GM06990 (cell line): ENCODE results near the gene ACTN2.
A peak's percentile ranks its signal among the peaks of the same experiment; 100 is the strongest.

Experiments used
- DNase-seq: peaks from one replicate; pipeline ENCODE4 v3.0.0-alpha.2; 2011; ENCODE audit not compliant: insufficient read length; ENCODE audit errors: extremely low read depth
- H3K27me3 ChIP-seq: replicated peaks from 2 replicates; pipeline ENCODE4 v1.6.0; 2011; ENCODE audit warnings: low read length; ENCODE audit not compliant: control insufficient read depth, insufficient read depth
- H3K36me3 ChIP-seq: 2 replicates; pipeline ENCODE4 v1.5.1; 2011; ENCODE audit warnings: low read length; ENCODE audit not compliant: control insufficient read depth, insufficient read depth
- H3K4me3 ChIP-seq: replicated peaks from 2 replicates; pipeline ENCODE4 v1.5.1; 2011; ENCODE audit warnings: low read depth, mild to moderate bottlenecking, control low read depth, low read length
- TF ChIP-seq, protein P1 (sequence below): IDR thresholded peaks from 2 replicates; pipeline ENCODE4 v1.5.1; 2011; ENCODE audit warnings: low read length, control low read depth, mild to moderate bottlenecking, inconsistent platforms; ENCODE audit not compliant: insufficient read depth, poor library complexity, severe bottlenecking

The ACTN2 gene

DNA sequence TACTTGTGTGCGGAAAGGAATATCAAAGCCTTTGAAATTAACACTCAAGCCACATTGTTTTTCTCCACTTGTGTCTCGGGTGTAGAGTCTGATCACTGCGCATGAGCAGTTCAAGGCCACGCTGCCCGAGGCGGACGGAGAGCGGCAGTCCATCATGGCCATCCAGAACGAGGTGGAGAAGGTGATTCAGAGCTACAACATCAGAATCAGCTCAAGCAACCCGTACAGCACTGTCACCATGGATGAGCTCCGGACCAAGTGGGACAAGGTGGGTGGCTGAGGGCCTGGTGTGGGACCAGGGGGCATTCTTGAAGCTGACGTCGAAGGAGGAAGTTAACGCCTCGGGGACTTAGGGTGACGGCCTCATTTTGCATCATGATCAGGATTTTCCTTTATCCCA lies 65.1 kb downstream of the ACTN2 start:
- DNase-seq = no peak

GRCh38 chr1:236751935-236752334 lies 65.6 kb downstream of the ACTN2 start:
- TF ChIP-seq, protein P1, sequence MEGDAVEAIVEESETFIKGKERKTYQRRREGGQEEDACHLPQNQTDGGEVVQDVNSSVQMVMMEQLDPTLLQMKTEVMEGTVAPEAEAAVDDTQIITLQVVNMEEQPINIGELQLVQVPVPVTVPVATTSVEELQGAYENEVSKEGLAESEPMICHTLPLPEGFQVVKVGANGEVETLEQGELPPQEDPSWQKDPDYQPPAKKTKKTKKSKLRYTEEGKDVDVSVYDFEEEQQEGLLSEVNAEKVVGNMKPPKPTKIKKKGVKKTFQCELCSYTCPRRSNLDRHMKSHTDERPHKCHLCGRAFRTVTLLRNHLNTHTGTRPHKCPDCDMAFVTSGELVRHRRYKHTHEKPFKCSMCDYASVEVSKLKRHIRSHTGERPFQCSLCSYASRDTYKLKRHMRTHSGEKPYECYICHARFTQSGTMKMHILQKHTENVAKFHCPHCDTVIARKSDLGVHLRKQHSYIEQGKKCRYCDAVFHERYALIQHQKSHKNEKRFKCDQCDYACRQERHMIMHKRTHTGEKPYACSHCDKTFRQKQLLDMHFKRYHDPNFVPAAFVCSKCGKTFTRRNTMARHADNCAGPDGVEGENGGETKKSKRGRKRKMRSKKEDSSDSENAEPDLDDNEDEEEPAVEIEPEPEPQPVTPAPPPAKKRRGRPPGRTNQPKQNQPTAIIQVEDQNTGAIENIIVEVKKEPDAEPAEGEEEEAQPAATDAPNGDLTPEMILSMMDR = no peak
- DNase-seq = no peak
- H3K36me3 ChIP-seq = no peaks in the 10 kb centered on the region
- H3K27me3 ChIP-seq = peaks cover 1% of the 10 kb centered on the region; the same call in 1 of the 2 replicates
- H3K4me3 ChIP-seq = no peak overlapping the region

More for the DNA sequence above, 65.1 kb downstream of the ACTN2 start:
- TF ChIP-seq, protein P1 = no peak
- peaks cover 1% of the 10 kb centered on the region; the same call in 1 of the 2 replicates for H3K27me3 ChIP-seq
- H3K36me3 ChIP-seq = no peaks in the 10 kb centered on the region
- H3K4me3 ChIP-seq = no peak overlapping the region

GRCh38 chr1:236753516-236753915 lies 67.2 kb downstream of the ACTN2 start:
- peaks cover 1% of the 10 kb centered on the region; the same call in 1 of the 2 replicates for H3K27me3 ChIP-seq
- TF ChIP-seq, protein P1 = peak; percentile 30
- DNase-seq = no peak
- H3K4me3 ChIP-seq = no peak overlapping the region
- H3K36me3 ChIP-seq = no peaks in the 10 kb centered on the region

GRCh38 chr1:236753964-236754363 lies 67.7 kb downstream of the ACTN2 start:
- TF ChIP-seq, protein P1 = no peak
- no peak for DNase-seq
- no peak overlapping the region for H3K4me3 ChIP-seq
- H3K36me3 ChIP-seq = no peaks in the 10 kb centered on the region
- peaks cover 1% of the 10 kb centered on the region; the same call in 1 of the 2 replicates for H3K27me3 ChIP-seq

DNA sequence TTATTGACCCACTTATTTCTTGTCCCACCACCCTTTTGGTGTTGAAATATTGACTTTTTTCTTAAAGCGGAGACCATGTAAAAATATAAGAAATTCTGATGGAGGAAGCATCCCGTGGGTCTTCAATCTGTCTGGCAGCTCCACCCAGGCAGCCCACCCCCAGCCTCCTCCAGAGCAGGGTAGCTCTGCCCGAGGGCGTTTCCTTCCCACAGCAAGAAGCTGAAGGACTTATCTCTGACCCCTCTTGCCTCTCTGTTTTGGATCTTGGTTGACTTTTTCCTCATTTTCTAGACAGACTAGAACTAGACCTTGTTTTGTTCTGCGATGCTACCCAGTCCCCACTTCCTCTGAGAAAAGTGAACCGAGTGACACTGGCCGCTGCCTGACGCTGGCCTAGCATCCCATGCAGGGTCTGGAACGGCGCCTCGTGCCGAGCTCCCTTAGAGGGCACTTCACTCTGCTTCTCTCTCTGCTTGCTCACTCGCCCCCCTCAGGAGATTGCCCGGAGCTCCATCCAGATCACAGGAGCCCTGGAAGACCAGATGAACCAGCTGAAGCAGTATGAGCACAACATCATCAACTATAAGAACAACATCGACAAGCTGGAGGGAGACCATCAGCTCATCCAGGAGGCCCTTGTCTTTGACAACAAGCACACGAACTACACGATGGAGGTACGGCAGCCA lies 68.4 kb downstream of the ACTN2 start:
- peaks cover under 1% of the 10 kb centered on the region; the same call in 1 of the 2 replicates for H3K27me3 ChIP-seq
- H3K36me3 ChIP-seq = no peaks in the 10 kb centered on the region
- no peak for DNase-seq
- TF ChIP-seq, protein P1 = no peak
- no peak overlapping the region for H3K4me3 ChIP-seq
